Hepatocyte (in vitro differentiated cells): ENCODE results near the gene HOXC9.

Source experiments
- EZH2 ChIP-seq: fragments of 200-600 bp; sonication (generic); IDR thresholded peaks from 2 replicates; pipeline ENCODE4 v1.6.1; 2016; ENCODE audit warnings: antibody characterized with exemption, mild to moderate bottlenecking, borderline replicate concordance
- TF ChIP-seq, protein P1 (sequence below): fragments of 200-600 bp; sonication (generic); IDR thresholded peaks from 2 replicates; pipeline ENCODE4 v1.5.1; 2016; ENCODE audit warnings: antibody characterized with exemption, mild to moderate bottlenecking; ENCODE audit not compliant: poor library complexity

DNA sequence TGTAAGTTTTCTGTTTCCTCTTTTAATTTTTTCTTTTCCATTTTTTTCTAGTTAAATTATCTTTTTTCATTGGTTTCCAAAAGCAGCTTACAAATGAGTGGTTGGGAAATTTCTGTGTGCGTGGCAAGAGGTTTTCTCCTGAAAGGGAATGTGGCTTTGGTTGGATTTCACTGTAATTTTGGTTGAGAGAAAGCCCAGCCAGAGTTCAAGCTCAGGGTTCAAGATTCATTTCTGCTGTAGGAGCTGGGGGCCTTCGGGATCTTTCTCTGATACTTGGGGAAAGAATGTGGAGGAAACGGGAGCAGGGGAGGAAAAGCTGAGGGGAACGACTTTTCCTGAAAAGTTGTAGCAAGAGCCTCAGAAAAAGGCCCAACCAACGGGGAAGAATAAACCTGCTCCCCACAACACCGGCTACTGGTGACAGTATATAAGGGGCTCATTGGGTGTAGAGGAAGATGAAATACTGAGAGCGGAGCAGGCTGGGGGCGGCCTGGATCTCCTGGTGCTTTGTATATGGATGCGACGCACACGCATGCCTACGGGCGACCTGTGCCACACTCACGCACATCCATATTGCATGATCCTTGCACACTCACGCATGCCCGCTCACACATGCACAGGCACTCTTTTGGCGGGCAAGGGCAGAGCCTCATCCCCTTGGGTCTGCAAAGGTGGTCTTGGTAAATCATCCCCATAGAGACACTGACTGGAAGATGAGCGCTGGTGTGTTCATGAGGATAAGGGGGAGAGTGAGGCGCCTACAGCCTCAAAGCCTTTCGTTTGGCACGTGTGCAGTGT is 13.1 kb upstream of the HOXC9 start:
- no peak for TF ChIP-seq EZH2
- TF ChIP-seq, protein P1, sequence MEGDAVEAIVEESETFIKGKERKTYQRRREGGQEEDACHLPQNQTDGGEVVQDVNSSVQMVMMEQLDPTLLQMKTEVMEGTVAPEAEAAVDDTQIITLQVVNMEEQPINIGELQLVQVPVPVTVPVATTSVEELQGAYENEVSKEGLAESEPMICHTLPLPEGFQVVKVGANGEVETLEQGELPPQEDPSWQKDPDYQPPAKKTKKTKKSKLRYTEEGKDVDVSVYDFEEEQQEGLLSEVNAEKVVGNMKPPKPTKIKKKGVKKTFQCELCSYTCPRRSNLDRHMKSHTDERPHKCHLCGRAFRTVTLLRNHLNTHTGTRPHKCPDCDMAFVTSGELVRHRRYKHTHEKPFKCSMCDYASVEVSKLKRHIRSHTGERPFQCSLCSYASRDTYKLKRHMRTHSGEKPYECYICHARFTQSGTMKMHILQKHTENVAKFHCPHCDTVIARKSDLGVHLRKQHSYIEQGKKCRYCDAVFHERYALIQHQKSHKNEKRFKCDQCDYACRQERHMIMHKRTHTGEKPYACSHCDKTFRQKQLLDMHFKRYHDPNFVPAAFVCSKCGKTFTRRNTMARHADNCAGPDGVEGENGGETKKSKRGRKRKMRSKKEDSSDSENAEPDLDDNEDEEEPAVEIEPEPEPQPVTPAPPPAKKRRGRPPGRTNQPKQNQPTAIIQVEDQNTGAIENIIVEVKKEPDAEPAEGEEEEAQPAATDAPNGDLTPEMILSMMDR, result no peak
